A673 (cell line): ENCODE measurements around the gene NEGR1. TPM values are rescaled to one million over a fixed set of nuclear protein-coding genes. Genes with fewer than 3 reads are reported as not detected.
A peak's percentile ranks its signal among the peaks of the same experiment; 100 is the strongest.

Source experiments
- BruUV-seq: library from RNA; stranded (reverse); fragments of 400-500 nt; replicated peaks from 2 replicates; lab custom pipeline; 2021; lab: Mats Ljungman, UMichigan
- CTCF ChIA-PET: fragments of 300-600 bp; sonication (Branson Sonifier 250); formaldehyde crosslinking; loops from one replicate; lab custom pipeline; 2022; ENCODE audit warnings: antibody characterized with exemption; lab: Charles Lee
- POLR2A ChIA-PET: fragments of 300-600 bp; sonication (Branson Sonifier 250); formaldehyde crosslinking; loops from one replicate; lab custom pipeline; 2022; ENCODE audit warnings: antibody characterized with exemption; ENCODE audit not compliant: low non-redundant PET; lab: Charles Lee
- DNase-seq: peaks from one replicate; pipeline ENCODE4 v3.0.0-alpha.2; 2015; ENCODE audit warnings: low spot score
- H3K27ac ChIP-seq: fragments of 200-600 bp; sonication (generic); 2 replicates; pipeline ENCODE4 v1.5.1; 2016; ENCODE audit warnings: mixed run types, low read depth, mild to moderate bottlenecking, mixed read lengths, antibody characterized with exemption, low read length; ENCODE audit not compliant: poor library complexity, severe bottlenecking
- H3K27me3 ChIP-seq: fragments of 200-600 bp; sonication (generic); replicated peaks from 2 replicates; pipeline ENCODE4 v1.6.1; 2017; ENCODE audit warnings: mixed run types, low read depth, mild to moderate bottlenecking, mixed read lengths, antibody characterized with exemption, low read length; ENCODE audit not compliant: insufficient read depth, poor library complexity
- H3K36me3 ChIP-seq: fragments of 200-600 bp; sonication (generic); 2 replicates; pipeline ENCODE4 v1.6.1; 2016; ENCODE audit warnings: mixed run types, mild to moderate bottlenecking, mixed read lengths, antibody characterized with exemption, low read length; ENCODE audit not compliant: insufficient read depth, poor library complexity, severe bottlenecking
- H3K4me1 ChIP-seq: fragments of 200-600 bp; sonication (generic); 2 replicates; pipeline ENCODE4 v1.6.1; 2017; ENCODE audit warnings: mixed run types, mild to moderate bottlenecking, mixed read lengths, antibody characterized with exemption, low read length; ENCODE audit not compliant: insufficient read depth, poor library complexity, severe bottlenecking
- H3K4me3 ChIP-seq: fragments of 200-600 bp; sonication (generic); 2 replicates; pipeline ENCODE4 v1.5.1; 2016; ENCODE audit warnings: low read depth, mixed run types, mild to moderate bottlenecking, mixed read lengths, low read length; ENCODE audit not compliant: poor library complexity, severe bottlenecking
- H3K9me3 ChIP-seq: fragments of 200-600 bp; sonication (generic); 2 replicates; pipeline ENCODE4 v1.6.1; 2016; ENCODE audit warnings: mixed run types, low read depth, mild to moderate bottlenecking, mixed read lengths, antibody characterized with exemption, low read length; ENCODE audit not compliant: poor library complexity, severe bottlenecking
- CTCF ChIP-seq: fragments of 300-800, 200-600 bp; sonication (generic); conservative IDR thresholded peaks from 2 replicates; pipeline ENCODE4 v1.5.1; 2017; ENCODE audit warnings: low read depth, mild to moderate bottlenecking, antibody characterized with exemption, low read length, moderate library complexity, mixed read lengths
- EZH2 ChIP-seq: fragments of 200-600 bp; sonication (generic); IDR thresholded peaks from 2 replicates; pipeline ENCODE4 v1.6.1; 2017; ENCODE audit warnings: borderline replicate concordance, low read depth, mild to moderate bottlenecking, mixed read lengths, antibody characterized with exemption, low read length; ENCODE audit not compliant: poor library complexity, severe bottlenecking
- intact Hi-C: fragments of 100-400 bp; cut with micrococcal nuclease; formaldehyde crosslinking; loops from one replicate; pipeline ENCODE4 v1.10.0; 2022; ENCODE audit not compliant: unreplicated experiment
- total RNA-seq: library from RNA; stranded (reverse); gene quantifications from 2 replicates; pipeline ENCODE4 v1.2.3, GENCODE V29; 2021

Gene NEGR1
- total RNA-seq, 1 experiment from 2014 or later: 7.6 TPM

GRCh38 chr1:72235062-72235461 is 47.3 kb downstream of the NEGR1 start:
- CTCF ChIA-PET: no interaction called here
- Histone ChIP-seq H3K36me3 (no peaks in the 10 kb centered on the region), H3K27me3 (no peaks in the 10 kb centered on the region)

GRCh38 chr1:72230746-72231145 is 51.6 kb downstream of the NEGR1 start:
- ChIA-PET CTCF (no interaction called here), POLR2A (interaction anchor here (0.6 kb wide), 1 partner anchor 60 kb away, joined by 3 read pairs; no protein-coding TSS in a partner anchor)
- Histone ChIP-seq H3K4me1 (peaks cover 4% of the 10 kb centered on the region), H3K27ac (no peak overlapping the region), H3K4me3 (no peak overlapping the region), H3K27me3 (no peaks in the 10 kb centered on the region), H3K36me3 (no peaks in the 10 kb centered on the region), H3K9me3 (no peaks in the 10 kb centered on the region)
- TF ChIP-seq CTCF: no peak
- TF ChIP-seq EZH2: no peak
- no peak for DNase-seq
- no TSS peak for BruUV-seq
- intact Hi-C loops: no loop called here

More at GRCh38 chr1:72235062-72235461, 47.3 kb downstream of the NEGR1 start:
- Histone ChIP-seq H3K4me1 (peaks cover 4% of the 10 kb centered on the region), H3K9me3 (no peaks in the 10 kb centered on the region), H3K27ac (no peak overlapping the region), H3K4me3 (no peak overlapping the region)
- no TSS peak for BruUV-seq
- intact Hi-C loops: no loop called here
- TF ChIP-seq CTCF (no peak), EZH2 (no peak)
- POLR2A ChIA-PET: no interaction called here
- DNase-seq: no peak

GRCh38 chr1:72229893-72230292 is 52.4 kb downstream of the NEGR1 start:
- Histone ChIP-seq H3K9me3 (no peaks in the 10 kb centered on the region), H3K4me3 (no peak overlapping the region), H3K36me3 (no peaks in the 10 kb centered on the region), H3K27ac (no peak overlapping the region), H3K4me1 (peaks cover 4% of the 10 kb centered on the region), H3K27me3 (no peaks in the 10 kb centered on the region)
- peak; percentile 14 for DNase-seq
- CTCF ChIA-PET: no interaction called here
- no TSS peak for BruUV-seq
- intact Hi-C loops: no loop called here
- TF ChIP-seq CTCF (no peak), EZH2 (no peak)
- POLR2A ChIA-PET: no interaction called here
